Liver (tissue), 9 donors: ENCODE results near the gene ZNF287. TPM values are rescaled to one million over a fixed set of nuclear protein-coding genes. Genes with fewer than 3 reads are reported as not detected.

Experiments used
- DNase-seq: peaks from one replicate; pipeline ENCODE4 v3.0.0-alpha.2; 2017; ENCODE audit warnings: low spot score
- H3K27ac ChIP-seq, 2 donors: one replicate each; pipeline ENCODE4 v1.7.0; 2013; ENCODE audit warnings: inconsistent platforms in 2 of 2, low read length in 2 of 2, control low read depth in 1 of 2, low read depth in 1 of 2, mild to moderate bottlenecking in 1 of 2
- H3K27me3 ChIP-seq, 4 donors: one replicate each; pipeline versions ENCODE4 v1.6.1 to v1.7.0; 2013; ENCODE audit warnings: low read length in 3 of 4, inconsistent platforms in 1 of 4, mild to moderate bottlenecking in 1 of 4, moderate library complexity in 1 of 4; ENCODE audit not compliant: control insufficient read depth in 4 of 4, insufficient read depth in 4 of 4
- H3K36me3 ChIP-seq, 4 donors: one replicate each; pipeline versions ENCODE4 v1.6.1 to v1.7.0; 2013; ENCODE audit warnings: low read length in 3 of 4, mild to moderate bottlenecking in 3 of 4, low read depth in 1 of 4, moderate library complexity in 1 of 4; ENCODE audit not compliant: control insufficient read depth in 4 of 4, insufficient read depth in 3 of 4
- H3K4me1 ChIP-seq, 4 donors: one replicate each; pipeline versions ENCODE4 v1.6.1 to v1.7.0; 2013; ENCODE audit warnings: low read length in 3 of 4, mild to moderate bottlenecking in 3 of 4, moderate library complexity in 1 of 4; ENCODE audit not compliant: control insufficient read depth in 4 of 4, insufficient read depth in 4 of 4
- H3K4me3 ChIP-seq, 3 donors: one replicate each; pipeline versions ENCODE4 v1.6.1 to v1.7.0; 2013; ENCODE audit warnings: low read length in 3 of 3, control low read depth in 1 of 3, low read depth in 1 of 3, mild to moderate bottlenecking in 1 of 3
- H3K9ac ChIP-seq, 2 donors: one replicate each; pipeline ENCODE4 v1.7.0; 2013; ENCODE audit warnings: low read length in 2 of 2, mild to moderate bottlenecking in 2 of 2, moderate library complexity in 2 of 2, control low read depth in 1 of 2, low read depth in 1 of 2
- H3K9me3 ChIP-seq, 4 donors: one replicate each; pipeline versions ENCODE4 v1.6.1 to v1.7.0; 2013; ENCODE audit warnings: low read length in 3 of 4; ENCODE audit not compliant: control insufficient read depth in 4 of 4
- ATF3 ChIP-seq: IDR thresholded peaks from 2 replicates; pipeline ENCODE4 v1.6.1; 2016; ENCODE audit warnings: antibody characterized with exemption
- CTCF ChIP-seq: fragments of 150-350 bp; IDR thresholded peaks from 2 replicates; pipeline ENCODE4 v1.5.1; 2017; ENCODE audit warnings: improper control_type of control experiment, low read depth, low read length; ENCODE audit not compliant: missing input control
- EGR1 ChIP-seq, 2 donors: IDR thresholded peaks; 2 replicates each; pipeline ENCODE4 v1.6.1; 2016 to 2018; ENCODE audit warnings: antibody characterized with exemption in 2 of 2, low read depth in 2 of 2
- FOXA1 ChIP-seq: IDR thresholded peaks from 2 replicates; pipeline ENCODE4 v1.6.1; 2016; ENCODE audit warnings: antibody characterized with exemption
- FOXA2 ChIP-seq: IDR thresholded peaks from 2 replicates; pipeline ENCODE4 v1.6.1; 2016; ENCODE audit warnings: antibody characterized with exemption
- GABPA ChIP-seq, 2 donors: IDR thresholded peaks in 1 of 2; conservative IDR thresholded peaks in 1 of 2; 2 replicates each; pipeline ENCODE4 v1.6.1; 2016; ENCODE audit warnings: antibody characterized with exemption in 2 of 2, mild to moderate bottlenecking in 1 of 2, moderate library complexity in 1 of 2
- HNF4A ChIP-seq, 2 donors: conservative IDR thresholded peaks; 2 replicates each; pipeline ENCODE4 v1.6.1; 2016; ENCODE audit warnings: antibody characterized with exemption in 2 of 2, mild to moderate bottlenecking in 2 of 2
- HNF4G ChIP-seq: IDR thresholded peaks from 2 replicates; pipeline ENCODE4 v1.6.1; 2016; ENCODE audit warnings: antibody characterized with exemption
- JUND ChIP-seq, 2 donors: IDR thresholded peaks; 2 replicates each; pipeline ENCODE4 v1.6.1; 2016; ENCODE audit warnings: antibody characterized with exemption in 2 of 2
- MAX ChIP-seq: IDR thresholded peaks from 2 replicates; pipeline ENCODE4 v1.6.1; 2016; ENCODE audit warnings: antibody characterized with exemption
- NR2F2 ChIP-seq: IDR thresholded peaks from 2 replicates; pipeline ENCODE4 v1.6.1; 2016; ENCODE audit warnings: antibody characterized with exemption
- RAD21 ChIP-seq, 2 donors: IDR thresholded peaks; 2 replicates each; pipeline ENCODE4 v1.6.1; 2016; ENCODE audit warnings: antibody characterized with exemption in 2 of 2, mild to moderate bottlenecking in 2 of 2
- RXRA ChIP-seq, 2 donors: IDR thresholded peaks; 2 replicates each; pipeline ENCODE4 v1.6.1; 2017 to 2018; ENCODE audit warnings: antibody characterized with exemption in 2 of 2, mild to moderate bottlenecking in 1 of 2
- SP1 ChIP-seq: IDR thresholded peaks from 2 replicates; pipeline ENCODE4 v1.6.1; 2018; ENCODE audit warnings: antibody characterized with exemption, mild to moderate bottlenecking
- TAF1 ChIP-seq: conservative IDR thresholded peaks from 2 replicates; pipeline ENCODE4 v1.6.1; 2016; ENCODE audit warnings: antibody characterized with exemption, mild to moderate bottlenecking
- YY1 ChIP-seq: IDR thresholded peaks from 2 replicates; pipeline ENCODE4 v1.6.1; 2016; ENCODE audit warnings: antibody characterized with exemption, mild to moderate bottlenecking
- WGBS: extraction: QIAGEN DNeasy Blood & Tissue Kit; methylation state at CpG from one replicate; pipeline ENCODE4 v1.1.7; 2013; 5-methylcytosine and 5-hydroxymethylcytosine counted together
- polyA plus RNA-seq, 2 donors: library from polyadenylated mRNA; stranded (reverse) in 1 of 2; unstranded in 1 of 2; fragments of 200-250 nt in 1 of 2; fragments of >200 nt in 1 of 2; fragmentation: Nextera tagmentation in 1 of 2; extraction: Ambion mirVana in 1 of 2; gene quantifications; one replicate each; pipeline versions ENCODE4 v1.2.1 to v1.2.3, GENCODE V29; 2013 to 2015
- total RNA-seq, 2 donors: library from RNA; depleted of rRNA; stranded (reverse); fragments of >200 nt; gene quantifications; one replicate each; pipeline ENCODE4 v1.2.3, GENCODE V29; 2014
- TF ChIP-seq, protein P1 (sequence below): IDR thresholded peaks from 2 replicates; pipeline ENCODE4 v1.6.1; 2016; ENCODE audit warnings: antibody characterized with exemption, mild to moderate bottlenecking
- TF ChIP-seq, protein P2 (sequence below): IDR thresholded peaks from 2 replicates; pipeline ENCODE4 v1.6.1; 2016; ENCODE audit warnings: antibody characterized with exemption
- donor health status: healthy.
- donor health status: healthy.
- donor health status: healthy.
- donor health status: healthy.
- donor health status: healthy.

ZNF287 gene
- total and polyA plus RNA-seq, 4 donors = 0.40 to 1.2 (median 0.82) TPM

DNA sequence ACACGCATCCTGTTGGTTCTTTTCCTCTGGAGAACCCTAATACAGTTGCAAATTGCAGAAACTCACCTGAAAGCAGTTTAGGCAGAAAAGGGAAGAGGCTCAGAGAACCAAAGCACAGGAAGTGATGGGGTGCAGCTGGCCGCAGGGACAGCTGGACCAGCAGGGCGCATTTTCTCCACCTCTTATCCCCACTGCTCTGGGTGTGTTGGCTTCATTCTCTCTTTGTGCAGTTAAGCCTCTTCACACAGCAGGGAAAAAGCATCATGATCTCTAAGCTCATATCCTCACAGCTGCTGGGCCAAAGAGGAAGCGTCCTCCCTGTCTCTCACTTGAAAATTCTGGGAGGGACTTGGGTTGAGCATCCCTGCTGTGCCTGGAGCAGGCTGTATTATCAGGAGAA, 57.0 kb downstream of the ZNF287 start:
- DNase-seq = no peak
- WGBS = 82% methylated on average over 4 of the region's 4 CpGs
- Histone ChIP-seq H3K36me3 (no peaks in the 10 kb centered on the region), H3K4me3 (no peak overlapping the region), H3K27ac (no peak overlapping the region), H3K27me3 (no peaks in the 10 kb centered on the region), H3K4me1 (no peaks in the 10 kb centered on the region), H3K9me3 (no peaks in the 10 kb centered on the region), H3K9ac (no peak overlapping the region)
- TF ChIP-seq FOXA2 = no peak

- DNase-seq = no peak
- Histone ChIP-seq H3K4me3 (no peak overlapping the region), H3K9ac (no peak overlapping the region), H3K4me1 (no peaks in the 10 kb centered on the region), H3K27me3 (no peaks in the 10 kb centered on the region), H3K9me3 (no peaks in the 10 kb centered on the region), H3K27ac (no peak overlapping the region), H3K36me3 (no peaks in the 10 kb centered on the region)
- TF ChIP-seq HNF4G (no peak), FOXA1 (no peak), YY1 (no peak), HNF4A (conservative IDR thresholded peaks at IDR 0.05) (no peak), RAD21 (IDR thresholded peaks at IDR 0.05) (no peak), FOXA2 (no peak)
- TF ChIP-seq, protein P1, sequence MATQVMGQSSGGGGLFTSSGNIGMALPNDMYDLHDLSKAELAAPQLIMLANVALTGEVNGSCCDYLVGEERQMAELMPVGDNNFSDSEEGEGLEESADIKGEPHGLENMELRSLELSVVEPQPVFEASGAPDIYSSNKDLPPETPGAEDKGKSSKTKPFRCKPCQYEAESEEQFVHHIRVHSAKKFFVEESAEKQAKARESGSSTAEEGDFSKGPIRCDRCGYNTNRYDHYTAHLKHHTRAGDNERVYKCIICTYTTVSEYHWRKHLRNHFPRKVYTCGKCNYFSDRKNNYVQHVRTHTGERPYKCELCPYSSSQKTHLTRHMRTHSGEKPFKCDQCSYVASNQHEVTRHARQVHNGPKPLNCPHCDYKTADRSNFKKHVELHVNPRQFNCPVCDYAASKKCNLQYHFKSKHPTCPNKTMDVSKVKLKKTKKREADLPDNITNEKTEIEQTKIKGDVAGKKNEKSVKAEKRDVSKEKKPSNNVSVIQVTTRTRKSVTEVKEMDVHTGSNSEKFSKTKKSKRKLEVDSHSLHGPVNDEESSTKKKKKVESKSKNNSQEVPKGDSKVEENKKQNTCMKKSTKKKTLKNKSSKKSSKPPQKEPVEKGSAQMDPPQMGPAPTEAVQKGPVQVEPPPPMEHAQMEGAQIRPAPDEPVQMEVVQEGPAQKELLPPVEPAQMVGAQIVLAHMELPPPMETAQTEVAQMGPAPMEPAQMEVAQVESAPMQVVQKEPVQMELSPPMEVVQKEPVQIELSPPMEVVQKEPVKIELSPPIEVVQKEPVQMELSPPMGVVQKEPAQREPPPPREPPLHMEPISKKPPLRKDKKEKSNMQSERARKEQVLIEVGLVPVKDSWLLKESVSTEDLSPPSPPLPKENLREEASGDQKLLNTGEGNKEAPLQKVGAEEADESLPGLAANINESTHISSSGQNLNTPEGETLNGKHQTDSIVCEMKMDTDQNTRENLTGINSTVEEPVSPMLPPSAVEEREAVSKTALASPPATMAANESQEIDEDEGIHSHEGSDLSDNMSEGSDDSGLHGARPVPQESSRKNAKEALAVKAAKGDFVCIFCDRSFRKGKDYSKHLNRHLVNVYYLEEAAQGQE = no peak
- TF ChIP-seq, protein P2, sequence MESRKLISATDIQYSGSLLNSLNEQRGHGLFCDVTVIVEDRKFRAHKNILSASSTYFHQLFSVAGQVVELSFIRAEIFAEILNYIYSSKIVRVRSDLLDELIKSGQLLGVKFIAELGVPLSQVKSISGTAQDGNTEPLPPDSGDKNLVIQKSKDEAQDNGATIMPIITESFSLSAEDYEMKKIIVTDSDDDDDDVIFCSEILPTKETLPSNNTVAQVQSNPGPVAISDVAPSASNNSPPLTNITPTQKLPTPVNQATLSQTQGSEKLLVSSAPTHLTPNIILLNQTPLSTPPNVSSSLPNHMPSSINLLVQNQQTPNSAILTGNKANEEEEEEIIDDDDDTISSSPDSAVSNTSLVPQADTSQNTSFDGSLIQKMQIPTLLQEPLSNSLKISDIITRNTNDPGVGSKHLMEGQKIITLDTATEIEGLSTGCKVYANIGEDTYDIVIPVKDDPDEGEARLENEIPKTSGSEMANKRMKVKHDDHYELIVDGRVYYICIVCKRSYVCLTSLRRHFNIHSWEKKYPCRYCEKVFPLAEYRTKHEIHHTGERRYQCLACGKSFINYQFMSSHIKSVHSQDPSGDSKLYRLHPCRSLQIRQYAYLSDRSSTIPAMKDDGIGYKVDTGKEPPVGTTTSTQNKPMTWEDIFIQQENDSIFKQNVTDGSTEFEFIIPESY = no peak
- 83% methylated on average over 1 of the region's 1 CpG for WGBS
Measured at GRCh38 chr17:16511593-16511992, 57.4 kb downstream of the ZNF287 start.

DNA sequence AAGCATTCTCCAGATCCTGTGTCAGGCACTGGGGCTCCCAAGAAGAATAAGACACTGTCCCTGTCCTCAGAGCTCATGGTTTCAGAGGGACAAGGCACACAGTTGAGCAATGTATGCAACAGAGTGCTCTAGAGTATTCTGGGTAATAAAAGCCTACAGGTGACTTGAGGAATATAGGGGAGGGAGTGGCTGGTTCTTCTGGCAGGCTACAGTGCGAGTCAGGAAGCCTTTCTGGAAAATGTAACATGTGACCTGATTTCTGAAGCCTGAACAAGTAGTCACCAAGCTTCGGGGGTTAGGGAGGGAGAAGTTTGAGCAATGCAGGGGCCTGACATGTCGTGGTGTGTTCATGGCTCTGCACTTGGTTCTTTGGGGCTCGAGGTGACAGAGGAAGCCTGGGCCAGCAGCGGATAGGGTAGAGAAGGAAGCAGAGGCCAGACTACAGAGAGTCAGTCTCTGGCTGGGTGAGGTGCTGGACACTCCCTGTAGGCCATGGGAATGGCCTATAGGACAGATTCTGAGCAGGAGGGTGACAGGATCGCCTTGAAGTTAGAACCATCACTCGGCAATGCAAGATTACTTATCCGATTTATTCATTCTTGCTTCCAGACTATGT, 61.0 kb downstream of the ZNF287 start:
- WGBS = 78% methylated on average over 8 of the region's 8 CpGs
- H3K27ac ChIP-seq = no peak overlapping the region
- DNase-seq = no peak
- TF ChIP-seq NR2F2 (no peak), CTCF (no peak), SP1 (no peak), HNF4A (conservative IDR thresholded peaks at IDR 0.05) (no peak), TAF1 (no peak), RXRA (IDR thresholded peaks at IDR 0.05) (no peak), GABPA (IDR thresholded peaks at IDR 0.05 in 1 of 2, conservative IDR thresholded peaks at IDR 0.05 in 1 of 2) (no peak), FOXA2 (no peak), ATF3 (no peak), MAX (no peak), RAD21 (IDR thresholded peaks at IDR 0.05) (no peak), EGR1 (IDR thresholded peaks at IDR 0.05; ENCODE audit: low read depth in 2 of 2) (no peak), JUND (IDR thresholded peaks at IDR 0.05) (no peak), YY1 (no peak), HNF4G (no peak)
- TF ChIP-seq, protein P2 = no peak

More for the DNA sequence above, 61.0 kb downstream of the ZNF287 start:
- no peaks in the 10 kb centered on the region for H3K4me1 ChIP-seq
- H3K36me3 ChIP-seq = no peaks in the 10 kb centered on the region
- H3K27me3 ChIP-seq = no peaks in the 10 kb centered on the region
- no peak overlapping the region for H3K9ac ChIP-seq
- H3K9me3 ChIP-seq = no peaks in the 10 kb centered on the region
- no peak overlapping the region for H3K4me3 ChIP-seq
